NCI-H2196 treated with DMSO at 0.1 percent for 48 hours (cell line): ENCODE results near the gene DYNLT4.
"Not testable (repeated sequence)": the region's sequence is repeated elsewhere in the genome, so short reads cannot be mapped to it uniquely, and the experiment has no call there.

Source experiments
- DNase-seq: peaks from one replicate; lab custom pipeline; 2025; ENCODE audit not compliant: unreplicated experiment; lab: John Stamatoyannopoulos, UW

DYNLT4 gene

DNA sequence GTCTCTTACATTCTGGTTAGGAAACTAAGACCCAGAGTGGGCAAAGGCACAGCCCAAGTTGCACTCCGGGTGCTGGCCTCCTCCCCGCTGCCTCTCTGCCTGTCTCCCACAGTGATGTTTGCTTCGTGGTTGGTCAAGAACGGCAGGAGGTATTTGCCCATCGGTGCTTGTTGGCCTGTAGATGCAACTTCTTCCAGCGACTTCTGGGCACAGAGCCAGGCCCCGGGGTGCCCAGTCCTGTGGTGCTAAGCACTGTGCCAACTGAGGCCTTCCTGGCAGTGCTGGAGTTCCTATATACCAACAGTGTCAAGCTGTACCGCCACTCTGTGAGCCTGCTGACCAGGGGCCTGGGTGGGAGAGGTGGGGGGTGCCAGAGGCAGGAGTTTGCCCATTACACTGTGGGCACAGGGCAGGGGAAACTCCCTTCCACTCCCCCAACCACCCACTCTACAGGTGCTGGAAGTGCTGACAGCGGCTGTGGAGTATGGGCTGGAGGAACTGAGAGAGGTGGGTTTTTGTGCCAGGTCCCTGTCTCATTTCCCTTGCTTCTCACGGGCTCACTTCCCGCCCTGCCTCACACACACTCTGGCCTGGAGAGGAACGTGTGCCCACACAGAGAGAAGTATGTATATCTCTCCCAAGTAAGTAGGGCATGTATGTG, 3.1 kb upstream of the DYNLT4 start:
- DNase-seq: peak; percentile 71

DNA sequence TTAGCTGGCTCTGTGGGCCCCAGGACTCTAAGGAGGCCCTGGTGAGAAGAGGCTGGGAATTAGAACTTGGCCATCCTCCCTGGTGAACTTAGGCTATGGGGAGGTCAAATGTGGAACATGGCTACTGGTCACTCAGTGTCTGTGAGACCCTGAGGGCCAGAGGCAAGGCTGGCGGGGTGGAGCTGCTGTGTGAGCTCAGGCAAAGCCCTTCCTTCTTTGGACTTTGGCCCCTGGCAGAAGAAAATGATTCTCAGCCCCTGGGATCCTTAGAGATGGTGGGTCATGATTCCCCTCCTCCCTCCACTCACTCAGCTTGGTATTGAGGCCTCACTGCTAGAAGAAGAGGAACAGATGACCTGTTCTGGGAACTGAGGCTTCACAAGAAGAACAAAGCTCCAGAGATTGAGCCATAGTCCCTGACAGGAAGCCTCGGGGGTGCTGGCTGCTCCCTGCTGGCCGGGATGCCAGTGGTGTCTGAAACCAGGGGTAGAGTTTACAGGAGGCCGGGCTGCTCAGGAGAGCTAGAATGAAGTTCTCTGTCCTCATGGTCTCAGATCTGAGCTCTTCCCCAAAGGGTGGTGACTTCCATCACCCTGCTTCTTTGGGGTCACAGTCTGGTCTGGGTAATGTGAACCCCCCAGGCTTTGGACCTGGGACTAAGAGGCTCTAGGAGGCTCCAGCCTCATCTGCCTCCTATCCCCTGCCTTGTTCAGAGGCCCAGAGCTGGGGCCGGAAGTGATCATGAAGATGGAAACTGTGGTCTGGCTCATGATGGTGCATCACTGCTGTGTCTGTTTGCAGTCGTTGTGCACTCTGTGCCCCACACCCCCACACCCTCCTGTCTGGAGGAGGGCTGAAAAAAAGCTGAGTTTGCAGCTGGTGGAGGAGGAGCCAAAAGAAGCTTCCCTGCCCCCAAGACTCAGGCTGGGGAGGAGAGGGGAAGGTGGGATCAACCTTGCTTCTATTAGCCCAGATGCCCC, 2.1 kb upstream of the DYNLT4 start:
- no peak for DNase-seq

- no peak for DNase-seq
Measured at GRCh38 chr1:44808063-44808937, 1.1 kb upstream of the DYNLT4 start, which contains the start of gene BTBD19. Gene BTBD19, plus strand, starts transcription at chr1:44808523. Its CDS starts 298 bp downstream, at chr1:44808821.

GRCh38 chr1:44807364-44808062, 362 bp upstream of the DYNLT4 start:
- peak; percentile 95 for DNase-seq

GRCh38 chr1:44806025-44806703, 987 bp downstream of the DYNLT4 start:
- no peak for DNase-seq

DNA sequence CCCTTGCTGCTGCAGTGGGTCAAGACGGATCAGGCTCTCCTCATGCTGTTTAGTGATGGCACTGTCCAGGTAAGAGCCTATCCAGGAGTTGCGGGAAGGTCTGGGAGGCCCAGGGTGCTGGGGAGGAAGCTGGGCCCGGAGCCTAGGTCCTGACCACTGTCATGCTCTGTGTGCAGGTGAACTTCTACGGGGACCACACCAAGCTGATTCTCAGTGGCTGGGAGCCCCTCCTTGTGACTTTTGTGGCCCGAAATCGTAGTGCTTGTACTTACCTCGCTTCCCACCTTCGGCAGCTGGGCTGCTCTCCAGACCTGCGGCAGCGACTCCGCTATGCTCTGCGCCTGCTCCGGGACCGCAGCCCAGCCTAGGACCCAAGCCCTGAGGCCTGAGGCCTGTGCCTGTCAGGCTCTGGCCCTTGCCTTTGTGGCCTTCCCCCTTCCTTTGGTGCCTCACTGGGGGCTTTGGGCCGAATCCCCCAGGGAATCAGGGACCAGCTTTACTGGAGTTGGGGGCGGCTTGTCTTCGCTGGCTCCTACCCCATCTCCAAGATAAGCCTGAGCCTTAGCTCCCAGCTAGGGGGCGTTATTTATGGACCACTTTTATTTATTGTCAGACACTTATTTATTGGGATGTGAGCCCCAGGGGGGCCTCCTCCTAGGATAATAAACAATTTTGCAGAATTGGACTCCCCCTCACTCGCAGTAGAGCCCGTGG, 1.7 kb downstream of the DYNLT4 start:
- DNase-seq: no peak

GRCh38 chr1:44803312-44804095, 3.6 kb downstream of the DYNLT4 start:
- no peak for DNase-seq

DNA sequence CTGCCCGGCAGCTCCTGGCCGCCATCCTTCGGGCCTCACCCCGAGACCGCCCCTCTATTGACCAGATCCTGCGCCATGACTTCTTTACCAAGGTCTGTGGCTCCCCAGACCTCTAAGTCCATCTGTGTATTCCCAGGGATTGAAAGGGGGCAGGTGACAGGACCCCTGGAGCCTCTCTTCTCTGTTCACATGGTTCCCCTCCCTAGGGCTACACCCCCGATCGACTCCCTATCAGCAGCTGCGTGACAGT, 4.2 kb downstream of the DYNLT4 start:
- no peak for DNase-seq

GRCh38 chr1:44802306-44803061, 4.7 kb downstream of the DYNLT4 start:
- DNase-seq: no peak

GRCh38 chr1:44801491-44802305, 5.5 kb downstream of the DYNLT4 start:
- DNase-seq: no peak

- DNase-seq: peak; percentile 97
Measured at GRCh38 chr1:44799770-44800584, 7.2 kb downstream of the DYNLT4 start, which contains the start of gene PLK3. Gene PLK3, plus strand, starts transcription at chr1:44800377. Its CDS starts 87 bp downstream, at chr1:44800464.

DNA sequence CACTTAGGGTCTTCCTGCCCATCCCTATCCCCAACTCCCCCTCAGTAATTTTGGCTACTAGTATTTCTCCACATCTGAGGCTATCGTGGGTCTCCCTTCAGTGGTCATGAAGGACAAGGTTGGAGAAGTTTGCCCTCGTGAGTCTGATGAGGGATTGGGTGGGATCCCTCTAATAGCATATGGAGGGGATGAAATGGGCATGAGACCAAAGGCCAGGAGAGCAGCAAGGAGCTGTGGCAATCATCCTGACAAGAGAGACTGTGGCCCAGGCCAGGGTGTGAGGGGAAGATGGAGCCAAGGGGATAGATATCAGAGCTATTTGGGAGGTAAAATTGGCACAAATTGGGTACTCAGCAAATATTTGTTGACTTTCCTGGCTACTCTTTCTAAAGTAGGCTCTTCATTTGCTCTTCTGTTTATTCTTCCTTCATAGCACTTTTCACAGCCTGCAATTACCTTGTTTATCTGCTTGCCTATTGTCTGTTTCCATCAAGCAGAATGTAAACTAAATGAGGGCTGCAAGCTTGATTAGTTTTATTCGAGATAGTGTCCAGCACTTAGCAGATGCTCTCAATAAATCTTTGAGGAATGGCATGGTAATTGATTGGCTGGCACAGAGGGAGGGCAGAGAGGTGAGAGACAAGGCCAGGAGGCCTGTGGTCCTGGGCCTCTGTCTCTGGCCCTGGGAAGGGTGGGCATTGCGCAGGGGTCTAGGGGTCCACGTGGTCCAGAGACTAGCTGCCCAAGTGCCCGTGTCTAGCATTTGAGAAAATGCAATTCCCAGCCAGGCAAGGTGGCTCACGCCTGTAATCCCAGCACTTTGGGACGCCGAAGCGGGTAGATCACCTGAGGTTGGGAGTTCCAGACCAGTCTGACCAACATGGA, 8.4 kb downstream of the DYNLT4 start:
- no peak for DNase-seq

DNA sequence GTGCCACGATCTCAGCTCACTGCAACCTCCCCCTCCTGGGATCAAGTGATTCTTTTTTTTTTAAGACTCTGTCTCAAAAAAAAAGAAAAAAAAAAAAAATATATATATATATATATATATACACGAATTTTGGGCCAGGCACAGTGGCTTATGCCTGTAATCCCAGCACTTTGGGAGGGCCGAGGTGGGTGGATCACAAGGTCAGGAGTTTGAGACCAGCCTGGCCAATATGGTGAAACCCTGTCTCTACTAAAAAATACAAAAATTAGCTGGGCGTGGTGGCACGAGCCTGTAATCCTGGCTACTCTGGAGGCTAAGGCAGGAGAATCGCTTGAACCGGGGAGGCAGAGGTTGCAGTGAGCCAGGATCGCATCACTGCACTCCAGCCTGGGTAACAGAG, 9.3 kb downstream of the DYNLT4 start:
- DNase-seq: not testable (repeated sequence)

- no peak for DNase-seq
Measured at GRCh38 chr1:44792736-44793502, 14.2 kb downstream of the DYNLT4 start.
